Activated CD8-positive, alpha-beta T cell treated with anti-CD3 and anti-CD28 coated beads for 36 hours (primary cell): ENCODE results near the gene PAEP. TPM values are rescaled to one million over a fixed set of nuclear protein-coding genes. Genes with fewer than 3 reads are reported as not detected.

ENCODE experiments used
- ATAC-seq: fragments of 200-7000 bp; cut with Tn5 transposase; one replicate; pipeline ENCODE4 v1.10.0; 2021; ENCODE audit warnings: mild to moderate bottlenecking, moderate library complexity
- CTCF ChIA-PET: fragments of 350-600 bp; sonication (Branson Sonifier 250); formaldehyde crosslinking; loops from one replicate; lab custom pipeline; 2021; ENCODE audit warnings: antibody characterized with exemption; lab: Charles Lee
- POLR2A ChIA-PET: fragments of 350-600 bp; sonication (Branson Sonifier 250); formaldehyde crosslinking; loops from one replicate; lab custom pipeline; 2021; ENCODE audit warnings: antibody characterized with exemption; lab: Charles Lee
- DNase-seq: peaks from one replicate; pipeline ENCODE4 v3.0.0-alpha.2; 2020
- H3K27ac Mint-ChIP-seq: one replicate; pipeline ENCODE4 v1.8.0; 2021; ENCODE audit warnings: mild to moderate bottlenecking, mixed read lengths
- H3K27me3 Mint-ChIP-seq: one replicate; pipeline ENCODE4 v1.8.0; 2021; ENCODE audit warnings: mixed read lengths
- H3K36me3 Mint-ChIP-seq: one replicate; pipeline ENCODE4 v1.8.0; 2021; ENCODE audit warnings: low read depth, mixed read lengths
- H3K4me1 Mint-ChIP-seq: one replicate; pipeline ENCODE4 v1.8.0; 2021; ENCODE audit warnings: low read depth, mixed read lengths
- H3K4me3 Mint-ChIP-seq: one replicate; pipeline ENCODE4 v1.8.0; 2021; ENCODE audit warnings: mild to moderate bottlenecking, moderate library complexity, mixed read lengths
- H3K9me3 Mint-ChIP-seq: one replicate; pipeline ENCODE4 v1.8.0; 2021; ENCODE audit warnings: mixed read lengths
- intact Hi-C: fragments of 100-400 bp; cut with micrococcal nuclease; formaldehyde crosslinking; loops from one replicate; pipeline ENCODE4 v1.10.0; 2022
- total RNA-seq, 2 experiments: library from RNA; stranded (reverse); gene quantifications; one replicate each; pipeline ENCODE4 v1.2.3, GENCODE V29; 2021
- TF ChIP-seq, protein P1 (sequence below): fragments of 200-600 bp; IDR thresholded peaks from one replicate; pipeline ENCODE4 v1.8.0; 2022; ENCODE audit warnings: antibody characterized with exemption, mild to moderate bottlenecking

The PAEP gene
- total RNA-seq, 2 experiments from 2014 or later, result not detected

DNA sequence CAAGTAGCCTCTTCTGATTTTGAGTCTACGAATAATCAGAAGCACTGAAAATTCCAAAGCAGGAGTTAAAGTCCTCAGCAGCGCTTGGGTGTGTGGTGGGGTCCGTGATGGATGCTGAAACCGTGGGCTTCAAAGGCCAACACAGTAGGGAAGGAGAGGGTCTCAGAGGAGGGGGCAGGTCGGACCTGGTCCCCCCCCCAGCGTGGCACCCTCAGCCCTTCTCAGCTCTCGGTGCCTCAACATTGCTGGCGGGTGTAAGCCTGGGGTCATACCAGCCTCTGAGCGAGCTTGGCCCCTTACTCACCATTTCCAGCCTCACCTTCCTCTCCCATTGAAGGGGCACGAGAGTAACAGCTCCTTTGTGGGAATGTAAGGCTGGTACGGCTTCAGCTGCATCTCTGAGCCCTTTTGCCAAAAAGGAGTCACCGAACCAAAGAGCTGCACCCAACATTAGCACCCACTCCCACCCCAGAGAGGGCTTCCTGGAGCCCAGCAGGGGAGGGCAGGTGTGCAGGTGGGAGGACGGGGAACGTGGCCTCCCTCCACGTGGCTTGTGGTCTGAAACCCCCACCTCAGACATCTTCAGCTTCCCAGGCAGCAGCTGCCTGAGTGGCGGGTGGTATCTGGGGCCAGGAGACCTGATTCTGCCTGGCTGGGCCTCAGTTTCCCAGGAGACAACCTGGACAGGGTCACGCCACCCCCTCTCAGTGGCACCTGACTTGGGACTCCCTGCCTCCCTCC is 47.0 kb upstream of the PAEP start:
- ATAC-seq (no peak), DNase-seq (no peak)
- Mint-ChIP-seq H3K27me3 (peaks cover 12% of the 10 kb centered on the region), H3K27ac (no peak overlapping the region), H3K36me3 (no peaks in the 10 kb centered on the region), H3K9me3 (peaks cover 1% of the 10 kb centered on the region), H3K4me3 (no peak overlapping the region), H3K4me1 (peaks cover 5% of the 10 kb centered on the region)
- intact Hi-C loops, result no loop called here
- ChIA-PET POLR2A (interaction anchor here (1.9 kb wide), 1 partner anchor 10 kb away, joined by 7 read pairs; no protein-coding TSS in a partner anchor), CTCF (interaction anchor here (0.9 kb wide), 1 partner anchor 9 kb away, joined by 3 read pairs; no protein-coding TSS in a partner anchor)
- TF ChIP-seq, protein P1, sequence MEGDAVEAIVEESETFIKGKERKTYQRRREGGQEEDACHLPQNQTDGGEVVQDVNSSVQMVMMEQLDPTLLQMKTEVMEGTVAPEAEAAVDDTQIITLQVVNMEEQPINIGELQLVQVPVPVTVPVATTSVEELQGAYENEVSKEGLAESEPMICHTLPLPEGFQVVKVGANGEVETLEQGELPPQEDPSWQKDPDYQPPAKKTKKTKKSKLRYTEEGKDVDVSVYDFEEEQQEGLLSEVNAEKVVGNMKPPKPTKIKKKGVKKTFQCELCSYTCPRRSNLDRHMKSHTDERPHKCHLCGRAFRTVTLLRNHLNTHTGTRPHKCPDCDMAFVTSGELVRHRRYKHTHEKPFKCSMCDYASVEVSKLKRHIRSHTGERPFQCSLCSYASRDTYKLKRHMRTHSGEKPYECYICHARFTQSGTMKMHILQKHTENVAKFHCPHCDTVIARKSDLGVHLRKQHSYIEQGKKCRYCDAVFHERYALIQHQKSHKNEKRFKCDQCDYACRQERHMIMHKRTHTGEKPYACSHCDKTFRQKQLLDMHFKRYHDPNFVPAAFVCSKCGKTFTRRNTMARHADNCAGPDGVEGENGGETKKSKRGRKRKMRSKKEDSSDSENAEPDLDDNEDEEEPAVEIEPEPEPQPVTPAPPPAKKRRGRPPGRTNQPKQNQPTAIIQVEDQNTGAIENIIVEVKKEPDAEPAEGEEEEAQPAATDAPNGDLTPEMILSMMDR, result no peak

DNA sequence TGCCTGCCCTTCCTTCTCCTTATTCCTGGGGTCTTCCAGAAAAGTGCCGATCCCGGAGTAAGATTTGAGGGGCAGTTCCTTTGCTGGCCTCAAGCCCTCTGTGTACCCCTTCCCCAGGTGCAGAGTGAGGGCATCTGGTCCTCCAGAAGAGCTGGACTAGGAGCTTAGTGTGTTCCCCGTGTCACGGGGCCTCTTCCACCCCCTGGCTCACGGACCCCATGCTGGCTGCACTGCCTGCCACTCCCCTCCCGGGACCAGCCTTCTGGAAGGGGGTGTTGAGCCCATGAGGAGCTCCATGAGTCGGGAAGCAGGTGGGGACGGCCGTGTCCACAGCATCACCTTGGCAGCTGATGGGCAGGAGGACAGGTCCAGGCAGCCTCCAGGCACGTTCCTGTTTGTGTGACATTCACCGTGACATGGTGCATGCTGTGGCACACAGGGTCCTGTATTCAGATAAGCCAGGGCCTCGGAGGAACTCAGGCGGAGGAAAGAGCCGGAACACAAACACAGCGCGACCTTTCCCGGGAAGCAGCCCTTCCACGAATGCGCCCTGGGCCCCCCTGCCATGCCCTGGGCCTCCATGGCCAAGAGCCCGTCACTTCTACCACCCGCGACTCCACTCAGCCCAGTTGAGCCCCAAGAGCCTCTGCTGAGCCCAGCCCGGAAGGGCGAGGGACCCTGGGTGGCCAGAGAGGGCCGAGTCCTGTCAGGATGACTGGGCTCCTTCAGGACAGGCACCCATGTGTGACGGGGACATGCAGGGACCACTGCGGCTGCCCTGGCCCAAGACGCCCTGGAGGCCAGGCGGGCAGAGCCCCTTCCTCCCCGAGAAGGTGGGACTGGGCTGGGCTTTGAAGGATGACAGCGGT is 46.2 kb upstream of the PAEP start:
- ATAC-seq (no peak), DNase-seq (no peak)
- Mint-ChIP-seq H3K27me3 (peaks cover 11% of the 10 kb centered on the region), H3K36me3 (no peaks in the 10 kb centered on the region), H3K27ac (no peak overlapping the region), H3K4me3 (no peak overlapping the region), H3K9me3 (no peaks in the 10 kb centered on the region), H3K4me1 (peaks cover 5% of the 10 kb centered on the region)
- POLR2A ChIA-PET, result interaction anchor here (1.9 kb wide), 1 partner anchor 11 kb away, joined by 7 read pairs; no protein-coding TSS in a partner anchor
- TF ChIP-seq, protein P1, result no peak
- CTCF ChIA-PET, result interaction anchor here (0.9 kb wide), 1 partner anchor 10 kb away, joined by 3 read pairs; no protein-coding TSS in a partner anchor
- intact Hi-C loops, result no loop called here

DNA sequence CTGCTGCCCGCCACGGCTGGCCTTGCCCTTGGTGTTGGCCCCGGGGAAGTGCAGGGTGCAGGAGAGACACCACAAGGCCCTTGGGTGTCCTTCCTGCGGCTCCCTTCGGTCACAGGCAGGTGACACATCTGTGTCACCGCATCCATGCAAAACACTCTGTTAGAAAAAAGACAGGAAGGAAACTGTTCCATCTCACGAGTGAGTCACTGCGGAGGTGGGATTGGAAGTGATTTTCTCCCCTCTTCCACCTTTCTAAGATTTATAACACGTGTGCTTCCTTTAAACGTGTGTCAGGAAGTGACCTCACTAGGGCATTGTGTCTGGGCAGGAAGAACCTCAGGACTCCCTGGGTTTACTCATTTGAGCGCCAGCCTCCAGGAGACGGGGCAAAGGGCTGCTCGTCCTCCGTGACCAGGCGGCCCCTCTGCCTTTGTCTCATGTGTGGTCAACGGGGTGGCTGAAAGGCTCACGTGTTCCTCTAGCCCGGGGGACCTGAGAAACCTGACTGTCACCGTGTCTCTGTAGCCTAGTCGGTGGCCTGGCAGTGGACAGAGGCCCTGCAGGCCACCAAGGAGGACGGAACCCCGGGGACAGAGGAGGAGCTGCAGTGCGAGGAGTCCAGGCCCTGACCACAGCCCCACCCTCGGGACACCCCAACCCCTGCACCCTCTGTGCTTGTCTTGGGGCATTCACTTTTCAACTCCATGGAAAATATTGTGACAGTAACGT is 45.3 kb upstream of the PAEP start:
- H3K36me3 Mint-ChIP-seq, result no peaks in the 10 kb centered on the region
- H3K9me3 Mint-ChIP-seq, result no peaks in the 10 kb centered on the region
- ATAC-seq (peak; percentile 67), DNase-seq (peak; percentile 35)
- POLR2A ChIA-PET, result no interaction called here
- peaks cover 12% of the 10 kb centered on the region for H3K27me3 Mint-ChIP-seq
- H3K4me1 Mint-ChIP-seq, result peaks cover 3% of the 10 kb centered on the region
- TF ChIP-seq, protein P1, result no peak
- CTCF ChIA-PET, result interaction anchor here (1.4 kb wide), 1 partner anchor 17 kb away, joined by 3 read pairs; a partner anchor contains a TSS
- H3K4me3 Mint-ChIP-seq, result no peak overlapping the region
- H3K27ac Mint-ChIP-seq, result no peak overlapping the region
- intact Hi-C loops, result no loop called here

DNA sequence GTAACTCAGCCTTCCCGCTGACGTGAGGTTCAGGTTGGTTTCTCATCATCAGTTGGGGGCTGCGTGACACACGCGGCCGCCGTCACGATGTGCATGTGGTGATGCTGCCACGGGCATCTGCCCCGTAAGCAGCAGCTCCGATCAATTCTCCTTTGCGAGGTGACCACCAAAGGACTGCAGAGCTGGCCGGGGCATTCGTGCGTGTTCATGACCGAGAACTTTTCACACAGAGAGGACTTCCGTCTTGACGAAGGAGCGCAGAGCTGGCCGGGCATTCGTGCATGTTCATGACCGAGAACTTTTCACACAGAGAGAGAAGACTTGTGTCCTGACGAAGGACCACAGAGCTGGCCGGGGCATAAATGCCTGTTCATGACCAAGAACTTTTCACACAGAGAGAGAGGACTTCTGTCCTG is 44.1 kb upstream of the PAEP start:
- CTCF ChIA-PET, result interaction anchor here (1.0 to 1.4 kb wide), 2 partner anchors 12 to 18 kb away, joined by 3 to 6 read pairs; a partner anchor contains a TSS
- no peak overlapping the region for H3K4me3 Mint-ChIP-seq
- ATAC-seq, result no peak
- intact Hi-C loops, result no loop called here
- H3K9me3 Mint-ChIP-seq, result no peaks in the 10 kb centered on the region
- H3K27ac Mint-ChIP-seq, result no peak overlapping the region
- DNase-seq, result no peak
- POLR2A ChIA-PET, result interaction anchor here (1.0 kb wide), 1 partner anchor 12 kb away, joined by 4 read pairs; no protein-coding TSS in a partner anchor
- no peaks in the 10 kb centered on the region for H3K36me3 Mint-ChIP-seq
- peaks cover 12% of the 10 kb centered on the region for H3K27me3 Mint-ChIP-seq
- no peaks in the 10 kb centered on the region for H3K4me1 Mint-ChIP-seq
- TF ChIP-seq, protein P1, result no peak
